ENCODE measurements around the gene CBARP.

CBARP gene

DNA sequence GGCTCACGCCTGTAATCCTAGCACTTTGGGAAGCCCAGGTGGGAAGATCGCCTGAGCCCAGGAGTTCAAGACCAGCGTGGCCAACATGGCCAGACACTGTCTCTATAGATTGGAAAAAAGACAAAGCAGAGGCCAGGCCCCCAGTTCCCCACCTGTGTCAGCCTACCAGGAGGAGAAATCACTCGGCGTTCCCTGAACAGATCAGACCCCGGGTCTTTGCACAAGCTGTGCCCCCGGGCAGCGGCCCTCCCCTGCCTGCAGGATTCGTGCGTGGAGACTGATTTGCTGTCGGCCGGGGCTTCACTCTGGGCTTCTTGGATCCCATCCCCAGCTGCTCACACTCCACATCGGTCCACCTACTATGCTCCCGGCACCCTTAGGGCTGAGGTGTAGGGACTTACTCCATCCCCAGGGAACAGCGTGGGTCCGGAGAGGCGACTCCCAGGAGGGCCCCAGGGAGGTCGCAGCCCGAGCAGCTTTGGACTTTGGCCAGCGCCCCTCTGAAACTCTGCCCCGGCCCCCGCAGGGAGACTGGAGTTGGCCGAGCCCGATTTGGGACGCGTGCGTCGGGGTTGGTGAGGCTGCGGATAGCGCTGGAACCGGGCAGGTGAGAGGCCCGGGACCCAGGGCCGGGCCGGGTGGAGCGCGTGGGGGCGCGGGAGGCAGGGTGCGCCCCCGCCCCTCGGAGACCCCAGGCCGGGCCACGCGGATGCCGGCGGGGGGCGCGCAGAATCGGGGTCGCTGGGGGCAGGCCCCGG is 47.4 kb upstream of the CBARP start:
- Histone ChIP-seq H3K27ac (no peak overlapping the region), H3K79me2 (ENCODE audit: insufficient read depth, low read depth) (no peaks in the 10 kb centered on the region), H3K4me2 (no peak overlapping the region), H3K36me3 (ENCODE audit: insufficient read depth) (no peaks in the 10 kb centered on the region), H3K9ac (no peak overlapping the region), H2AFZ (ENCODE audit: low read depth) (no peak overlapping the region), H3K4me1 (ENCODE audit: low read depth, poor library complexity, severe bottlenecking) (no peaks in the 10 kb centered on the region), H3K4me3 (IDR thresholded peaks at IDR 0.05; ENCODE audit: insufficient read depth, low read depth, low read length) (no peak overlapping the region), H3K27me3 (ENCODE audit: insufficient read depth, low read depth) (peaks cover 62% of the 10 kb centered on the region), H4K20me1 (ENCODE audit: insufficient read depth) (no peaks in the 10 kb centered on the region)
- no peak for TF ChIP-seq CTCF (conservative IDR thresholded peaks at IDR 0.05; ENCODE audit: low read depth, low read length)

- TF ChIP-seq CTCF (conservative IDR thresholded peaks at IDR 0.05; ENCODE audit: low read depth, low read length) = no peak
- no peak overlapping the region for H3K27ac ChIP-seq
- H3K4me1 ChIP-seq (ENCODE audit: low read depth, poor library complexity, severe bottlenecking) = no peaks in the 10 kb centered on the region
- H4K20me1 ChIP-seq (ENCODE audit: insufficient read depth) = no peaks in the 10 kb centered on the region
- H3K36me3 ChIP-seq (ENCODE audit: insufficient read depth) = no peaks in the 10 kb centered on the region
- H3K4me2 ChIP-seq = no peak overlapping the region
- no peak overlapping the region for H2AFZ ChIP-seq (ENCODE audit: low read depth)
- H3K9ac ChIP-seq = no peak overlapping the region
- H3K4me3 ChIP-seq (IDR thresholded peaks at IDR 0.05; ENCODE audit: insufficient read depth, low read depth, low read length) = no peak overlapping the region
- H3K79me2 ChIP-seq (ENCODE audit: insufficient read depth, low read depth) = no peaks in the 10 kb centered on the region
- peaks cover 55% of the 10 kb centered on the region for H3K27me3 ChIP-seq (ENCODE audit: insufficient read depth, low read depth)
These were observed 46.6 kb upstream of the CBARP start for GRCh38 chr19:1284293-1284978.

DNA sequence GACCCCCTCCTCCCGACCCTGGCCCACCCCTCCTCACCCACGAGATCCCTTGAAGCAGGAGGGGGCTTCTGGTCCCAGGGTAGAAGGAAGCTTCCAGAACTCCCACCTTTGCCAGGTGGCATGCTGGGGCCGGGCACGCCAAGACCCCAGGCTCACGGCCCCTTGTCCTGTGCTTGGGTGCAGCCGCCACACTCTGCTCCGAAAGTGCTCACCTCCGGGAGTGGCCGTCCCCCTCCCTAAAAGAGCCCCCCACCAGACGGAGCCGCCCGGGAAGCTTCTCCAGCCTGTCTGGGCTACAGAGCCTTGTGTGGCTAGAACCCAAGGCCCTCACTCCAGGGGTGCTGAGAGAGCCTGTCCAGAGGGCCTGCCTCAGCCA is 46.1 kb upstream of the CBARP start:
- Histone ChIP-seq H2AFZ (ENCODE audit: low read depth) (no peak overlapping the region), H3K27ac (no peak overlapping the region), H3K27me3 (ENCODE audit: insufficient read depth, low read depth) (peaks cover 50% of the 10 kb centered on the region), H3K9ac (no peak overlapping the region), H3K4me3 (IDR thresholded peaks at IDR 0.05; ENCODE audit: insufficient read depth, low read depth, low read length) (no peak overlapping the region), H3K4me2 (no peak overlapping the region), H3K4me1 (ENCODE audit: low read depth, poor library complexity, severe bottlenecking) (no peaks in the 10 kb centered on the region), H3K36me3 (ENCODE audit: insufficient read depth) (no peaks in the 10 kb centered on the region), H4K20me1 (ENCODE audit: insufficient read depth) (no peaks in the 10 kb centered on the region), H3K79me2 (ENCODE audit: insufficient read depth, low read depth) (no peaks in the 10 kb centered on the region)
- TF ChIP-seq CTCF (conservative IDR thresholded peaks at IDR 0.05; ENCODE audit: low read depth, low read length) = no peak

- H3K9ac ChIP-seq = no peak overlapping the region
- no peak overlapping the region for H3K27ac ChIP-seq
- H3K79me2 ChIP-seq (ENCODE audit: insufficient read depth, low read depth) = no peaks in the 10 kb centered on the region
- H4K20me1 ChIP-seq (ENCODE audit: insufficient read depth) = no peaks in the 10 kb centered on the region
- no peak overlapping the region for H3K4me3 ChIP-seq (IDR thresholded peaks at IDR 0.05; ENCODE audit: insufficient read depth, low read depth, low read length)
- H3K4me1 ChIP-seq (ENCODE audit: low read depth, poor library complexity, severe bottlenecking) = no peaks in the 10 kb centered on the region
- H3K27me3 ChIP-seq (ENCODE audit: insufficient read depth, low read depth) = peaks cover 46% of the 10 kb centered on the region
- no peaks in the 10 kb centered on the region for H3K36me3 ChIP-seq (ENCODE audit: insufficient read depth)
- no peak overlapping the region for H2AFZ ChIP-seq (ENCODE audit: low read depth)
- no peak for TF ChIP-seq CTCF (conservative IDR thresholded peaks at IDR 0.05; ENCODE audit: low read depth, low read length)
- no peak overlapping the region for H3K4me2 ChIP-seq
These were observed 45.6 kb upstream of the CBARP start for GRCh38 chr19:1283207-1283916.
